ENCODE measurements around the gene DENND1A. TPM values are rescaled to one million over a fixed set of nuclear protein-coding genes. Genes with fewer than 3 reads are reported as not detected.

Gene DENND1A
- total and polyA plus RNA-seq, 2 of the 13 experiments (the other 11 are each of a cell fraction or from before 2014, with no cell fraction given) = 14.8 to 30.1 TPM

GRCh38 chr9:123470121-123470782 is 459.7 kb downstream of the DENND1A start (continued):
- TF ChIP-seq SYNCRIP (IDR thresholded peaks at IDR 0.05; ENCODE audit: insufficient read depth, low read depth, low read length) (no peak), EHMT2 (IDR thresholded peaks at IDR 0.05; ENCODE audit: borderline replicate concordance, low read depth, low read length) (peak; percentile 68; the same call in 1 of the 2 replicates), ZNF260 (CRISPR knock-in tag; IDR thresholded peaks at IDR 0.05; ENCODE audit: borderline replicate concordance, low read depth) (no peak), SMC3 (IDR thresholded peaks at IDR 0.05; ENCODE audit: low read length) (peak; percentile 54), ZNF569 (CRISPR knock-in tag; IDR thresholded peaks at IDR 0.05; ENCODE audit: borderline replicate concordance) (no peak), NR3C1 (CRISPR knock-in tag; IDR thresholded peaks at IDR 0.05) (no peak), STAT5B (CRISPR knock-in tag; IDR thresholded peaks at IDR 0.05) (peak; percentile 33; the same call in 1 of the 2 replicates), CENPT (CRISPR knock-in tag; IDR thresholded peaks at IDR 0.05; ENCODE audit: low read depth) (no peak), ZHX2 (IDR thresholded peaks at IDR 0.05; ENCODE audit: low read depth) (no peak), ZHX2 (CRISPR knock-in tag; IDR thresholded peaks at IDR 0.05; ENCODE audit: borderline replicate concordance) (no peak), ZNF770 (CRISPR knock-in tag; IDR thresholded peaks at IDR 0.05) (peak; percentile 37; the same call in 1 of the 2 replicates), RFX5 (IDR thresholded peaks at IDR 0.05; ENCODE audit: low read depth, low read length) (0 out of 2 replicates have a peak, but pooled peaks have one; percentile 33), ZNF383 (CRISPR knock-in tag; IDR thresholded peaks at IDR 0.05; ENCODE audit: borderline replicate concordance) (no peak), FOXM1 (CRISPR knock-in tag; IDR thresholded peaks at IDR 0.05) (no peak), ZBTB7B (CRISPR knock-in tag; IDR thresholded peaks at IDR 0.05) (0 out of 2 replicates have a peak, but pooled peaks have one; percentile 28), ZNF616 (CRISPR knock-in tag; IDR thresholded peaks at IDR 0.05; ENCODE audit: low read depth) (no peak), SMYD3 (CRISPR knock-in tag; IDR thresholded peaks at IDR 0.05) (no peak)
- TF ChIP-seq, protein P1, sequence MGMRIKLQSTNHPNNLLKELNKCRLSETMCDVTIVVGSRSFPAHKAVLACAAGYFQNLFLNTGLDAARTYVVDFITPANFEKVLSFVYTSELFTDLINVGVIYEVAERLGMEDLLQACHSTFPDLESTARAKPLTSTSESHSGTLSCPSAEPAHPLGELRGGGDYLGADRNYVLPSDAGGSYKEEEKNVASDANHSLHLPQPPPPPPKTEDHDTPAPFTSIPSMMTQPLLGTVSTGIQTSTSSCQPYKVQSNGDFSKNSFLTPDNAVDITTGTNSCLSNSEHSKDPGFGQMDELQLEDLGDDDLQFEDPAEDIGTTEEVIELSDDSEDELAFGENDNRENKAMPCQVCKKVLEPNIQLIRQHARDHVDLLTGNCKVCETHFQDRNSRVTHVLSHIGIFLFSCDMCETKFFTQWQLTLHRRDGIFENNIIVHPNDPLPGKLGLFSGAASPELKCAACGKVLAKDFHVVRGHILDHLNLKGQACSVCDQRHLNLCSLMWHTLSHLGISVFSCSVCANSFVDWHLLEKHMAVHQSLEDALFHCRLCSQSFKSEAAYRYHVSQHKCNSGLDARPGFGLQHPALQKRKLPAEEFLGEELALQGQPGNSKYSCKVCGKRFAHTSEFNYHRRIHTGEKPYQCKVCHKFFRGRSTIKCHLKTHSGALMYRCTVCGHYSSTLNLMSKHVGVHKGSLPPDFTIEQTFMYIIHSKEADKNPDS (CRISPR knock-in tag; IDR thresholded peaks at IDR 0.05) = no peak
- TF ChIP-seq, protein P2, sequence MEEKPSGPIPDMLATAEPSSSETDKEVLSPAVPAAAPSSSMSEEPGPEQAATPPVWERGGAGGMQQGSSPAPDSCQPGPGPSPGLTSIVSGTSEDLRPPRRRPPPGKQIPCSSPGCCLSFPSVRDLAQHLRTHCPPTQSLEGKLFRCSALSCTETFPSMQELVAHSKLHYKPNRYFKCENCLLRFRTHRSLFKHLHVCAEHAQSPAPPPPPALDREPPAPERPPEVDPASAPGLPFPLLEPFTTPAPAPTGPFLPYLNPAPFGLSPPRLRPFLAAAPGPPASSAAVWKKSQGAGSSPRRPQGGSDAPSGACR (CRISPR knock-in tag; IDR thresholded peaks at IDR 0.05) = no peak
